GM18867 (cell line): Measurements from ENCODE around the gene SPDEF.

ENCODE experiments used
- ATAC-seq: cut with Tn5 transposase; IDR thresholded peaks from one replicate; pipeline ENCODE4 v1.9.1; 2021; ENCODE audit warnings: mild to moderate bottlenecking, moderate library complexity; ENCODE audit not compliant: unreplicated experiment

Gene SPDEF

DNA sequence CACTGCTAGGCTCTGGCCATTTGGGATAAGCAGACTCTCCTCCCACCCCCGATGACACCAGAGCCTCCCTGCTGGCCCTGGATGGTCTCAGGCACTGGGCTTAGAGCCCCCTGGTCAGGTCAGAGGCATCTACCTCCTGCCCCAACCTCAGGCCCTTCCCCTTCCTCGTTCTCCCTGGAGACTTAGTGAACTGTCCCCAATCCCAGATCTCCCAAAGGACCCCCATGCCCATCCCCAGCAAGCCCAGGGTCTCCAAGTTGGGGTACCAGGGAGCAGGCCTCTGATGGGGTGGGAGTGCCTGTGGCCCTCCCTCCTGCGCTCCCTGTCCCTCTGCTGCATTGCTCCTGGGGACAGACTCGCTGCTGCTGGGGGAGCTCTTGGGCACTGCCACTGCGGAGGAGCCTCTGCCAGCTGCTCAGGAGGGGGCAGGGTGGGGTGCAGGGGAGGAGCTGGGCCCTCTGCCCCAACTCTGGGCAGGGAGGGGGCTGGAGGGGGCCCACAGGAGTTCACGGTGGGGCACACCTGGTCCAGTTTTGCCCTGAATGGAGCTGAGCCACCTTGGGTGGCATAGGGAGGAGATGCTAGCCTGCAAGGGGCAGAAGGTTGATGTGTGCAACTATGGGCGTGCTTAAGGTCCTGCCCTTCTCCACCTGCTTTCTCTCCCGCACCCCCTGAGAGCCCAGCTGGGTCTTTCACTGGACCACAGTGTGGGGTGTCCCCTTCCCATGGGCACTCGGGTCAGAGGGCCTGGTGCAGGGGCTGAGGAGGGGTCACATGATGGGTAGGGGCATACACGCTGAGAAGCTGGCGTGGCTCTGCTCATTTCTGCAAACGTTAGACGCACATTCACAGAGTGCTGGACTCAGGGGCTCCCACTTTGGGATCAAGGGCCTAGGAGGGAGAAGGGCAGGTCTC lies 40.4 kb downstream of the SPDEF start:
- ATAC-seq, result no peak

GRCh38 chr6:34514593-34515472 lies 41.3 kb downstream of the SPDEF start:
- no peak for ATAC-seq

DNA sequence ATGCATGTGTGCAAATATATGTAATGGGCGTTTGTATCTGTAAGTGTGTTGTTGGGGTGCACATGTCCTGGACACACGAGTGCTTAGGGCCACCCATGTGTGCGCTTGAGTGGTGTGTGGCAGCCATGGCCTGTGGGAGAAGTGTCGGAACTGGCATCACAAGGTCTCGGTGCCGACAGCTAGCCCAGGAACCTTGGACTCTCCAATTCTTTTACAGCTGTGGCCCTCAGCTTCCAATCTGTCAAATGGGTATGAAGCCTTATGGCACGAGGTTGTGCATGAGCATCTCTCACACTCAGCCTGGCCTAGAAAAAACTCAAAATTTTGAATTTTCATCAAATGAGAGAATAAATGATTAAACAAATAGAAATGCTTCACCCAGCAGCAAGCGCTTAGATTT lies 42.0 kb downstream of the SPDEF start:
- ATAC-seq, result no peak

DNA sequence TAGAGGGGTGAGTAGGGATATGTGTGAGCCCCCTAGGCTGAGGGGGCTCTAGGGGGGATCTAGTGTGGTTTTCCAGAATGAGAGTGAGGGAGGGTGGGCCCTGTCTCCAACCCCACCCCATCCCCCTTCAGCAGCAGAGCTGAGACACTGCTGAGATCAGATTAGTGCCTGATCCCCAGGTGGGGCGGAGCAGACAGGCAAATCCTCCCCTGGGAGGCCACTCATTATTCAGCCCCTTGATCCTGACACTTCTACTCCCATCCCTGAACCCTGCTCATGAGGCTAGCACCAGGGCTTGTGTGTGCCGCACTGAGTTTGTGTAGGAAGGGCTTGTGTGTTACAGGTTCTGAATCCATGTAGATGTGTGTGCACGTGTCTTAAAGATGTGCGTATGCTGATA lies 42.5 kb downstream of the SPDEF start:
- ATAC-seq, result no peak

DNA sequence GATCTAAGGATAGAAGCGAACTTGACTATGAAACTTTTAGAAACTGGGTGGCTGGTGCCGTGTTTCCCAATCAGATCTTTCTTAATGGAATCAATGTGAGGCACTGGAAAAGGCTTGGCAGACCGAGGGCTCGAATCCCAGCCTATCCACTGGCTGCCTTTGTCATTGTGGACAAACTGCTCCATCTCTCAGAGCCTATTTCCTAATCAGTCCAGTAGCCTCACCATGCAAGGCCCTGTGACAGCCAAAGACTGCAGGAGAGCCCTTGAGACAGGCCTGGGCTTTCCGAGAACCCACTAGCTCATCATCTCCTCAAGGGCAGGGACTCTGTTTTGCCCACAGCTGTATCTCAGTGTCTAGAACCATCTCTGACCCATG lies 43.4 kb downstream of the SPDEF start:
- no peak for ATAC-seq

GRCh38 chr6:34511915-34512737 lies 44.0 kb downstream of the SPDEF start:
- ATAC-seq, result no peak

DNA sequence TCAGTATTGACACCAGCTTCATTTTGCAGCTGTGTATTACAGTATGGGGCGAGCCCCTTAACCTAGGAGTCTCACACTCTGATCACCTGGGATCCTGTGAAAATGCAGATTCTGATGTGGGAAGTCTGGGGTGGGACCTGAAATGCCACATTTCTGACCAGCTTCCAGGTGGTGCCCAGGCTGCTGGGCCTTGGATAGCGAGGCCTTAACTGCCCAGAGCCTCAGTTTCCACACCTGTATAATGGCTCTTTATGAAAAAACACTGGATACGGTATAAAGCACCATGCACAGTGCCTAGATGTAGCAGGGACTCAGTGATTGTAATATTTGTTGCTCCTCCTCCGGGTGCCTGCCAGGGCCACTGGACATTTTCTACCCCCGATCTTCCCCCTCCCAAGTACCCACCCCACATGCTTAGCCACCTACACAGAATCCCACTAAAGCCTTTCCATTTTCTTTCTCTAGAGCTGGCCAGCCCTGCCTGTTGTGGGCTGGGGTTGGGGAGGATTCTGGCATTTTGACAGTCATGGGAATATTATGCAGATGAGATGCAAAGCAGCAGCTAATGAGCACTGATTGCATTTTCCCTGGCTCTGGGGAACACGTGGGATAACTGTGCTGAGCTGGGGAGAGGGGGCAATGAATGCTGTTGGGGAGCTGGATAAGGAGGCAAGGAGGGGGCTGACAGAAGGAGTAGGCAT lies 44.8 kb downstream of the SPDEF start:
- ATAC-seq, result no peak

- ATAC-seq, result no peak
Observed at GRCh38 chr6:34510299-34510698, 45.8 kb downstream of the SPDEF start.

- ATAC-seq, result no peak
Observed at GRCh38 chr6:34509782-34510181, 46.3 kb downstream of the SPDEF start.

DNA sequence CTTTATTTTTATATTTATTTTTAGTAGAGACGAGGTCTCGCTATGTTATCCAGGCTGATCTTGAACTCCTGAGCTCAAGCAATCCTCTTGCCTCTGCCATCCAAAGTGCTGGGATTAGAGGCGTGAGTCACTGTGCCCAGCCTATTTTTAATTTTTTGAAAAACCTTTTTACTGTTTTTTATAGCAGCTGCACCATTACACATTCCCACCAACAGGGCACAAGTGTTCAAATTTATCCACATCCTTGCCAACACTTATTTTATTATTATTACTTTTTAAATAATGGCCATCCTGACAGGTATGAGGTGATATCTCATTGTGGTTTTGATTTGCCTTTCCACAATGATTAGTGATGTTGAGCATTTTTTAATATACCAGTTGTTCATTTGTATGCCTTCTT lies 47.7 kb downstream of the SPDEF start:
- no peak for ATAC-seq

DNA sequence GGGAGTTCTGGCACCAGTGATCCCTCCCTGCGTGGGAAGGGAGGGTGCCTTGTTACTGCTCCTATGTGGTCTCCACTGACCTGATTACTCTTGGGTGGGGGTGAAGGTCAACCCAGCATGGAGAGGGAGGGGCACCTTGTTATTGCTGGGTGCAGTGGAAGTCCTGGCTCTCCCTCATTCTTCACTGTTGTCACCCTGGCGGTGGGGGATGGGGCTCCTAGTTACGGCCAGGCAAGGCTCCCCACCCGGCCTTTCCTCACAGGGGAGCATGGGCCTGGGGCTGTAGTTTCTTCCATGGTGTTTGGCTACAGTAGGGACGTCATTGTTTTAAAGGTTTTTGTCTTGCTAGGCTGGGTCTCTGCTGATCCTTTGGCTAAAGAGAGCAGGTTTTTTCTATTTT lies 49.4 kb downstream of the SPDEF start:
- ATAC-seq, result no peak

DNA sequence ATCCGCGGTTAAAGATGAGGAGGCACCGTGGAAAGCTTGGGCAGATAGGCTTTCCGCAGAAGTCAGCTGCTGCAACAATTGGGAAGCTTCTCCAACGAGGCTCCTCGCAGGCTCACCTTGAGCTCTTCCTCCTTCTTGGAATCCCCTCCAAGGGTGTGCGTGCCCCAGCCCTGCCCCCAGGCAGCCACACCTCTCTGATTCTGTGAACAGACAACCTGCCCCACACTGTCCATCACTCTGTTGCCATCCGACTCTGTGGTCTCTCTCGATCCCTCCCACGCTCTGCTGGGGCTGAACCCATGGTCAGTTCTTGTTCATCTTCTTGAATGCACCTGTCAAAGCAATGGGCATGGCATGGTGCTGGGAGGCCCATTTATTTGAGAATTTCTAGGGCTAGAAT lies 58.7 kb downstream of the SPDEF start:
- no peak for ATAC-seq

DNA sequence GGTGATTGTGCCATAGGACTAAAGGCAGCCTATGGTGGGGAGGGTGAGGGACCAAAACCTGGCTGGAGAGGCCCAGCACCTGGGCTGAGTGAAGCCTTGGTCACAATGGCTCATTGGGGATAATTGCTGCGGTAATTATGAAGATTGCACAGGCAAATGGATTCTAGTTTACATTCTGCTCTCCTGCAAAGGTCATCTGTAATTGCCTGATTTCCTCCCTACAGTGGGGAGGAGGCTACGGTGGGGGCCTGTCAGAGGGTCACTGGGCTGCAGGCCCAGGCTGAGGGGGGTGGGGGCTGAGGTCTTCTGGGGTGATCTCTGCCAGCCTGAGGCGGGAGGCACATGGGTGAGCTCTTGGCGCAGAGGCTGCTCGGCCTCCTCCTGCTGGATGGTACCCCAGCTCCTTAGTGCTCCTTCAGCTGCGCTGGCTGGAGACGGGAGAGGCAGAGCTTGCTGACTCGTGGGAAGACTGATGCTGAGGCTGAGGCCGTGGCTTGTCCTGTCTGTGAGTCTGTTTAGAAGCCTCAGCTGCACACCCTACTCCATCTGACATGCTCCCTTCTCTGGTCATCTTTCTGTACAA lies 59.9 kb downstream of the SPDEF start:
- no peak for ATAC-seq

GRCh38 chr6:34494973-34495372 lies 61.2 kb downstream of the SPDEF start:
- ATAC-seq, result no peak

- no peak for ATAC-seq
Observed at GRCh38 chr6:34493344-34493743, 62.8 kb downstream of the SPDEF start.

GRCh38 chr6:34491091-34491430 lies 65.1 kb downstream of the SPDEF start:
- no peak for ATAC-seq

DNA sequence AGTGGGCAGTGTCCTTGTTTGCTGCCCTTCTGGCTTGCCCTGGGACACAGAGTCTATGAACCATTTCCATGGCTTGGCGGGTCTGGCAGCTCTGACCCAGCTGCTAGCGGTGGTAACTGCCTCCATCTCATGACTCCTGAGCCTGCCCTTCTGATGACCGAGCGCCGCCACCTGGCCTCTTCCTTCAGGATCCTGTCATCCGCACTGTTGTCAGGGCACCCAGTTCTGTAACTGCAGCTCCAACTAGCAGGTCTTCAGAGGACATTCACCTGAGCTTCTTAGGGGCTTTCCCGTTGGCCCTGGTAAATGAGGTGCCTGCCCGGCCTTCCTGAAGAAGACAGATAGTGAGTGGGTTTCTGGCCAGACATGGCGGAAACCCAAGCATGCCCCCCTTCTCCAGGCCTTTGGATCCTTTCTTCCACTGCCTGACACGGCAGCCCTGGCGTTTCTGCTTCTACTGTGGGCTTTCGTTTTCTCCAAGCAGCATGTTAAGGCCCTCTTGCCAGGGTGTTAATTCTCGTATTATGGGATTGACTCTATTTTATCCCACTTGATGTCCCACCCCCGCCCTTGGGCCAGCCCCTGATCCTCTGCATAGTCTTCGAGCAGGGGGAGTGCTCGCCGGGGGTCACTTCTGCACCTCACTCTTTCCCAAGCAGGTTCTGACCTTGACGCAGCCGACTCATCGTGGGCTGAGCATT lies 65.6 kb downstream of the SPDEF start:
- no peak for ATAC-seq

- no peak for ATAC-seq
Observed at GRCh38 chr6:34489207-34489805, 66.8 kb downstream of the SPDEF start.
